Measurements from ENCODE around the gene PTPRN2.
"Not testable (repeated sequence)": the region's sequence is repeated elsewhere in the genome, so short reads cannot be mapped to it uniquely, and the experiment has no call there.

PTPRN2 gene

DNA sequence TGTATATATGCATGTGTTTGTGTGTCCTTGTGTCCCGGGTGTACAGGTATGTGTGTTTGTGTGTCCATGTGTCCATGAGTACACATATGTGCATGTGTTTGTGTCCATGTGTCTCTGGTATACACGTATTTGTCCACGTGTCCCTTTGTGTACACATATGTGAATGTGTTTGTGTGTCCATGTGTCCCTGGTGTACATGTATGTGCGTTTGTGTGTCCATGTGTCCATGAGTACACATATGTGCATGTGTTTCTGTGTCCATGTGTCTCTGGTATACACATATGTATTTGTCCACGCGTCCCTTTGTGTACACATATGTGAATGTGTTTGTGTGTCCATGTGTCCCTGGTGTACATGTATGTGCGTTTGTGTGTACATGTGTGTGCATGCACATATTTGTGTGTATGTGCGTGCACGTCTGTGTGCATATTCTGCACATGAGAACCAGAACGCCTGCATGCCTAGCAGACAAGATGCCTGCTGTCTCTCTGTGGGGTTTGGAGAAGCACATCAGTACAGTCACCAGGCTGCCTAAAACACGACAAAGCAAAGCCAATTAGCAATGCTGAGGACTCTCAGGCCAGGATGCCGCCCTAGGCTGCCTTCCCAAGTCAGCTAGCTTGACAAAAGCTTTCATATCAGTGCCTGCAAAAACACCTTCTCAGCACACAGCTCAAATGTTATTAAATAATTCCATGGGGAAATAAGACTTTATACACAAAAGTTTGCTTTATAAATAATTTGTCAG lies 327.8 kb downstream of the PTPRN2 start:
- DNase-seq, result no peak

DNA sequence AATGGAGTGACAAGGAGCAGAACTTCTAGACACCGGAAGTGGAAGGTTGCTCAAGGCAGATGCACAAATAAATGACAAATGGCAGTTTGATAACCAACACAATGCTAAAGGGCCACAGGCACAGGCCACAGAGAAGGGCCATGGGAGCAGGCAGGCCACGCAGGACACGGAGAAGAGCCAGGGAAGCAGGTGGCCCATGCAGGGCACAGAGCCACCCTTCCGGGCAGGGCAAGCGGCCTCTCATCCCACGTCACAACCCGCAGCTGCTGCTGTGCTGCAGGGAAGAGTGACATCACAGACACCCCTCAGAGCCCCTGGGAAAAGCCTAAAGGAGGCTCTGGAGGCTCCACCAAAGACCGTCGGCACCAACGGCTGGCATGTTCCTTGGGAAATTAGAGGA lies 328.5 kb downstream of the PTPRN2 start:
- DNase-seq, result no peak

DNA sequence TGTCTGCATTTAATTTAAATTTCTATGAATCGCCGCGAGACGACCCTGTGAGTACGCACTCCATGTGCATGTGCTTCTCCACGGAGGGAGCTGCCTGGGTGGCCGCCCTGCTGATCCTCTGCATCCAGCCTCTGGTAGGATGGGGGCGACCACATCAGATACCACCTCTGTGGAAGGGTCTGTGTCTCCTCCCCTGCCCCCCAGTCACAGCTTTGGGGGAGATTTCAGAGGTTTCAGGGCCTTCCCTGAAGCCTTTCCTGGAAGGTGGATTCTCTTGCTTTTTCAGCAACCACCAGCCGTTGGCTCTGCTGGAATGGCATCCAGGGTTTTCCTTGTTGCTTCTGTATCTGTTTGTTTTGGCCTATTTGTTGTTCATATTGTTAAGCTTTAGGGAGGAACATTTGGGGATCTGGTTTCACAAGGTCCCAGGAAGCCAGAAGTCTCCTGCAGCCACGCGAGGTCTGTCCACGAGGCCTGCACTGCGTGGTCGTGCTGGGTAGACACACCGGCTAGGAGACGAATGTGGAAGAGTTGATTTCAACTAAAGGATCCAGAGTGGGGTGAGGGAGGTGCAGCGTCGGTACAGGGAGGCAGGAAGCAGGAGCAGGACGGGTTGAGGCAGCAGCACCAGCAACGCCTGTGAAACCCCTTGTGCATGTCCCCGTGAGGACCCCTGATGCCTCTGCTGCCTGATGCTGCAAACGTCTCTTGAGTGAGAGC lies 329.1 kb downstream of the PTPRN2 start:
- no peak for DNase-seq

DNA sequence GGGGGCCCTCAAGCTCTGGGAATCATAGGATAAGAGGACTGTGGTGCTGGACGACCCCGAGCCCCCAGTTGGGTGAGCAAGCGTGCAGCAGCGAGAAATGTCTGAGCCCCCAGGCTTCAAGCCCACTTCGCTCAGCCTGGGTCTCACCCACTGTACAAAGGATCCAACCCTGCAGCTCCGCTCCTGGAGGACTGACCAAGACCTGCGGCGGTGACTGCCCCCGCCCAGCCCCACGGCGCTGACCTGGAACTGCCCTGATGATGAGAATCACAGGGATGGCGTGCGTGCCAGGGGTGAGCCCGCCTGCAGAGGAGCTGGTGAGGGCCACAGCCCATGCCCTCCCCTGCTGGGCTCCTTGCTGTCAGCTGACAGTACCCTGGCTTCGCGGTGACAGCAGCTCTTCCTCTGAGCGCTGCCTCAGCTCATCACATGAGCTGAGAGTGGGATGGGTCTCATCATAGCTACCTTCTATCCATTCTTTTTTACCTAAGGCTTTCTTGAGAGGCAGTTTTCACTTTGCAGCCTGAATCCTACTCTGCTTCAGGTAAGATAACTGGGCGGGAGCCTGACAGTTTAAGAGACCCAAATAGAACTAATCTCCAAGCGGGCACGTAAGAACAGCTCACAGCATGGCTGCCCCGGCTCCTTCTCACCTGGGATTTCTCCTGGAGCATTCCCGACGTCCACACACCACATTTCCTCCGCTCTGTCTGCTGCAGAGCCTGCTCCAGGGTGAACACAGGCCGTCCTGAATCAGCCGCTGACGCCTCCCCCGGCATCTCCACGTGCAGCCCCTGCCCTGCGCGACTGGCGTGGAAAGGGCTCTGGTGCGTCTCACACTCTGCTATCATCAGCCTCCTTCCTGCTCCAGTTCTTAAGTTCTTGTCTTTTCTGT lies 329.9 kb downstream of the PTPRN2 start:
- no peak for DNase-seq

GRCh38 chr7:158257001-158257400 lies 330.6 kb downstream of the PTPRN2 start:
- no peak for DNase-seq

DNA sequence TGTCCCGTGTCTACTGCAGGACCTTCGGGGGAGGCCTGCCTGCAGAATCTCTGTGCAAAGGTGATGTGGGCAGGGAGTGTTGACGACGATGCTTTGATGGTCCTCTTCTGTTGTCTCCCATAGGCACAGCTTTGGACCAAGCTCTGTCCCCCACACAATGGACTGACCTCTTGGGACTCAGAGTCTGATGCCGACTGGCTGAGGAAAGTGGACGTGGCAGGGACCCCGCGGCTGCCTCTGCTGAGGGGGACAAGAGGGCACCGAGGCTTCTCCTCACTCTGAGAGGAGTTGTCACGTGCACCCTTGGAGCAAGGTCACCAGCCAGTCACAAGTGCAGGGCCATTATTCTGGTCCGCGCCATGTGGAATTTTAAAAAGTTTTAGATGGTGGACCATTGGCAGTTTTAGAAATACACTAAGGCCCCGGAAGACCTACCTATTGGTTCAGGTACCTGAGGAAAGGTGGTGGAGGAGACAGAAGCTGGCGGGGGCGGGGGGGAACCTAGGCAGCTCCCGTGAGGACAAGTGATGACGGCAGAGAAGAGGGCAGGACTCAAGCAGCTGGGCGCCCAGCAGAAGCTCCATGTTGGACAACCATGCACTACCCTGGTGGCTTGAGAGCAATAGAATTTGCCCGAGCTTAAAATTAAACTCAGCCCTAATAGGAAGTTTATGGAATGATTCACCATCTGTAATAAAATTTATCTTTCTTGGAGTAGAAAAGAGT lies 331.4 kb downstream of the PTPRN2 start:
- no peak for DNase-seq

GRCh38 chr7:158255558-158255957 lies 332.1 kb downstream of the PTPRN2 start:
- no peak for DNase-seq

GRCh38 chr7:158255156-158255555 lies 332.5 kb downstream of the PTPRN2 start:
- no peak for DNase-seq

DNA sequence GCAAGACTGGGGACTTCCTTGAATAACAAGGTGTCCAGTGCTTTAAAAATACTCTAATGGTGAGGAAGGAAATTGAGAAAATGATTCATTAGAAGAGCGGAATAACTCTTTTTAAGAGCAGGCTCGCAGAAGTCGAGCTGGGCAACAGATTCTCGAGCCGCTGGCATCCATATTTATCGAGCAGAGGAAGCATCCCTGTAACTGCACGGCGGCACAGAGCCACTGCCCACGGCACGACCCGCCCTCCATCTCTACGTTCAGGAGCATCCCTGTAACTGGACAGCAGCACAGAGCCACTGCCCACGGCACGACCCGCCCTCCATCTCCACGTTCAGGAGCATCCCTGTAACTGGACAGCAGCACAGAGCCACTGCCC lies 334.0 kb downstream of the PTPRN2 start:
- DNase-seq, result not testable (repeated sequence)

- DNase-seq, result no peak
These were observed 334.6 kb downstream of the PTPRN2 start for GRCh38 chr7:158252837-158253669.

GRCh38 chr7:158252081-158252836 lies 335.4 kb downstream of the PTPRN2 start:
- DNase-seq, result no peak

GRCh38 chr7:158251061-158251965 lies 336.3 kb downstream of the PTPRN2 start:
- no peak for DNase-seq

GRCh38 chr7:158249692-158250091 lies 337.9 kb downstream of the PTPRN2 start:
- DNase-seq, result no peak

DNA sequence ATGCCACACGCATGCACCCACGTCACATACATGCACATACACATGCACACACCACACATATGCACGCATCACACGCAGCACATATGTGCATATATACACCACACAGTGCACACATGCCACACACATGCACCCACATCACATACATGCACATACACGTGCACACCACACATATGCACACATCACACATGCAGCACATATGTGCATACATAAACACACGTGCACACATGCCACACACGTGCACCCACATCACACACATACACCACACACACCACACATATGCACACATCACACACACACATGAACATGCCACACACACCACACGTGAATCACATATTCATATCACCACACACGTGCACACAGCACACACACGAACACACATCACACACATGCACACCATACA lies 338.8 kb downstream of the PTPRN2 start:
- DNase-seq, result no peak

GRCh38 chr7:158247758-158248487 lies 339.7 kb downstream of the PTPRN2 start:
- no peak for DNase-seq

GRCh38 chr7:158246960-158247673 lies 340.5 kb downstream of the PTPRN2 start:
- no peak for DNase-seq

- no peak for DNase-seq
These were observed 341.2 kb downstream of the PTPRN2 start for GRCh38 chr7:158246272-158246959.

- no peak for DNase-seq
These were observed 341.9 kb downstream of the PTPRN2 start for GRCh38 chr7:158245724-158246041.
